Stimulated activated CD4-positive, alpha-beta T cell treated with anti-CD3 and anti-CD28 coated beads, Interleukin-12 subunit alpha, Interleukin-12 subunit beta, amount 100 ng/mL, for 24 hours (primary cell): ENCODE data around the gene TSN.
"Not testable (repeated sequence)": the region's sequence is repeated elsewhere in the genome, so short reads cannot be mapped to it uniquely, and the experiment has no call there.

ENCODE experiments used
- DNase-seq, 2 experiments: peaks; one replicate each; pipeline ENCODE4 v3.0.0-alpha.2; 2020; ENCODE audit warnings: low read depth in 2 of 2

Gene TSN

GRCh38 chr2:121755237-121756111 lies at the start of gene TSN:
TSN (plus strand) TSS chr2:121755651; CDS start chr2:121755780, 129 bp downstream.
- peak; percentile 93 to 96 for DNase-seq

- no peak for DNase-seq
These were observed 49.5 kb upstream of the TSN start for GRCh38 chr2:121705958-121706357.

DNA sequence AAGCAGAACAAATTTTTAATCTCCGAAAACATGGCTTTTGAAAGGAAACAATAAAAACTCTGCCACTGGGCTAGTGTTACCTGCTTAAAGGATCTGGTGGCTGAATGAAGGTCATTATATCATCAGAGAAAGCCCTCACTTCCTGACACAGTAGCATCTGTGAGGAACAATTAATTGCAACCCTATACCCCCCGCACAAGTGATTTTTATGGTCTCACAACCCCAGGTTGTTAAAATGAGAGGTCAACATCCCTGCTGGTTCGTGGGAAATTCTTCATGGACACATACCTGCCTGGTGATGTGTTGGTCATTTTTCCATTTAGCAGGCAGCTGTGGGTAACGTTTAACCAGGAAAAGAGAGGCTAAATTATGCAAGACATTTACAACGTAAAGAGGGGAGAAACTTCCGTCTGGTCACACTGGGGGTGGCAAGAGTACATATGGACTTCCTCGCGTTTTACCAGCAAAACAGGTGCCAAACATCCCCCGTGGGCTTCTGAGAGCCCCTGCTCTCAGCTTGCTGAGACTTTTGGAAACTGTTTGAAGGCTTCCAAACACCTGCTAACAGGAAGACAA lies 48.0 kb upstream of the TSN start:
- DNase-seq, result no peak

GRCh38 chr2:121707920-121708361 lies 47.5 kb upstream of the TSN start:
- DNase-seq, result no peak

GRCh38 chr2:121709776-121710469 lies 45.5 kb upstream of the TSN start:
- DNase-seq, result no peak

- no peak for DNase-seq
These were observed 44.8 kb upstream of the TSN start for GRCh38 chr2:121710470-121711170.

GRCh38 chr2:121711481-121711880 lies 44.0 kb upstream of the TSN start:
- not testable (repeated sequence) for DNase-seq

GRCh38 chr2:121716126-121716525 lies 39.3 kb upstream of the TSN start:
- no peak for DNase-seq

DNA sequence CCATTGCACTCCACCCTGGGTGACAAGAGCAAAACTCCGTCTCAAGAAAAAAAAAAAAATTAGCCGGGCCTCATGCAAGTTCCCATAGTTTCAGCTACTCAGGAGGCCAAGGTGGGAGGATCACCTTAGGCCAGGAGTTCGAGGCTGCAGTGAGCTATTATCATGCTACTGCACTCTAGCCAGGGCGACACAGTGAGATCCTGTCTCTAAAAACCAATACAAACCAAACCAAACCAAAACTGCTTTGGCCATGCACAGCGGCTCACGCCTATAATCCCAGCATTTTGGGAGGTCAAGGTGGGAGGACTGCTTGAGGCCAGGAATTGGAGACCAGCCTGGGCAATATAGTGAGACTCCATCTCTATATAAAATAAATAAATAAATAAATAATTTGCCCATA lies 37.9 kb upstream of the TSN start:
- no peak for DNase-seq

GRCh38 chr2:121721926-121722325 lies 33.5 kb upstream of the TSN start:
- DNase-seq, result no peak

GRCh38 chr2:121722479-121722878 lies 33.0 kb upstream of the TSN start:
- DNase-seq, result no peak

DNA sequence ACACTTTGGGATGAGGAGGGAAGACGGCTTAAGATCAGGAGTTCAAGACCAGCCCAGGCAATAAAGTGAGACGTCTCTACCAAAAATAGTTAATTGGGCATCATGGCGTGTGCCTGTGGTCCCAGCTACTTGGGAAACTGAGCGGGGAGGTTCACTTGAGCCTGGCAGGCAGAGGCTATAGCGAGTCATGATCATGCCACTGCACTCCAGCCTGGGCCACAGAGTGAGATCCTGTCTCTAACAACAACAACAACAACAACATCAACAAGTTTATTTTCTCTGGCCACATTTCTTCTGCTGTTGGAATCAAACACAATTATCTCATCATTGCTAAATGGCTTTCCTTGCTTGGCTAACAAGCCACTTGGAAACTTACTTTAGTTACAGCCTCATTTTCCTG lies 32.1 kb upstream of the TSN start:
- no peak for DNase-seq

DNA sequence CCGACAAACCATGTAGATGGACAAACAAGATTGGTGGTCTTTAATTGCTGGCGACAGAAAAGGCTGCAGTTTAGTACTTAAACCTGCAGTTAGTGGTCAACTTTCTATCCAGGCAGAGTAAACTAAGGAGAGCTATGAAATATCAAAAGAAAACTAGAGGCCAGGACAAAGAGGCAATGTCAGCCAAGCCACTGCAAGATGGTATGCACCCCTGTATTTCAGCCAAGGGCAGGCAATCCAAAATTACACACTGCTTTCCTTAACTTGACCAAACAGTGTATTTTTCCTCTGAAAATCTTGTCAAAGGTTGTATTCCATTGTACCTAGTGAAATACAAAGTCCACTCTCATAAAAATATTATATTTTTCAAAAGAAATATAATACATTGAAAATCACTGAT lies 28.1 kb upstream of the TSN start:
- DNase-seq, result no peak

- no peak for DNase-seq
These were observed 27.5 kb upstream of the TSN start for GRCh38 chr2:121727950-121728349.

DNA sequence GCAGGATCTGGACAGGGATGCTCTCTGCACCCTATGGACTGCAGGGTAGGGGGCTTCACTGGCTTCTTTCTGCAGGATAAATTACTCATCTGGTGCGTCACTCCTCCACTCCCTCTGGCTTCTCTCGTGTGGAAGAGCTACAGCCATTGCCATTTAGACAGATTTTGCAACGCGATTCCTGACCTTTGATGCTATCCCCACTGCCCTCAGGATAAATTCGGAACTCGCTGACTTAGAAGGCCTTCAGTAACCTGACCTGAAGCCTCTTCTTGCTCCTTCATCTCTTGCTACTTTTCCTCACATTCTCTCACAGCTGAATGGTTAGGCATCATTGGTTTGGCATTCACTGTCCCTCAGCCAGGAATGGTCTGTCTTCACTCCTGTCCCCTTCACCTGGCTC lies 24.1 kb upstream of the TSN start:
- DNase-seq, result no peak

DNA sequence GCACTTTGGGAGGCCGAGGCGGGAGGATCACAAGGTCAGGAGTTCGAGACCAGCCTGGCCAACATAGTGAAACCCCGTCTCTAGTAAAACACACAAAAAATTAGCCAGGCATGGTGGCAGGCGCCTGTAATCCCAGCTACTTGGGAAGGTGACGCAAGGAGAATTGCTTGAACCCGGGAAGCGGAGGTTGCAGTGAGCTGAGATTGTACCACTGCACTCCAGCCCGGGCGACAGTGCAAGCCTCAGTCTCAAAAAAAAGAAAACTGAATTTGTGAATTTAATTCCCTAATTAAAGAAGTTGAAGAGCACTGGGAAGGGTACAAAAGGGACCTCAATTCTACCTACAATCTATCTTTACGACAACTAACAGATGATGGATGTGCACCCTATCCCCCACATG lies 20.9 kb upstream of the TSN start:
- DNase-seq, result not testable (repeated sequence)

DNA sequence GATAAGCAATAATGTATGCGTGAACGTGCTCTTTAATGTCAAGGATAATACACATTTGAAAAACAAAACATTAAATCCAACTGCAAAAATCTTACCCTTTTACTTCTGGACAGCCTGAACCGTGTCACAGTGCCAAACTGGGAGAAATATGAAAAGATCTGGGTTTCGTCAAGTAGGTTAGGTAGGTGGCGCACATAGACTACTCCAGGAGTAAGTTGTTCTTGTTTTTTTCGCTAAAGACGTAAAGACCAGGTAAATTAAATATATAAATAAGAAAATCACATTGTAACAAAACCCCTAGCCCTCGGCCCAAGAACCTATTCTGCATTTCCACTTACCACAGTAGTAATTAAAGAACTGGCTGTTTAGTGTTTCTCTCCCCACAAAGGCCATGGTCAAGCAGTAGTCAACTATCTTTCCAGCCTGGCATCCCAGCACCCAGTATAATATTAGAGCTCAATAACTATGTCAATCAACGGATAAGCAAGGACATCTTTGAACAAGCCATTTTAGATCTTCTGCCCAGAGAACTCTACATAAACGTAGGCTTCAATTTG lies 19.9 kb upstream of the TSN start:
- no peak for DNase-seq

DNA sequence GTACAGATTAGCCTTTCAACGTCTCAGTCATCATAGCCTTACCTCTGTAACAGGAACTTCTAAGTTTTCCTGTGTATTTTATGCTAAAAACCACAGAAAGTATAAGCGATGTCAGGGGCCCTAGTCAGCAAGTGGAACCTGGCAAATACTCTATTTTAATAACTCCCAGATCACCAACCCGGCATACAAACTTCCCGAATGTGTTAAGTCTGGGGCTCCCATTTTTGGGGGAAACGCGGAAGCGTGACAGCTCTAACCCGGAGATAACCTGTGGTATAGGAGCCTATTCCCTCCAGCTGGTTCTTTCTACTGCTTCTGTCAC lies 19.4 kb upstream of the TSN start:
- DNase-seq, result no peak

DNA sequence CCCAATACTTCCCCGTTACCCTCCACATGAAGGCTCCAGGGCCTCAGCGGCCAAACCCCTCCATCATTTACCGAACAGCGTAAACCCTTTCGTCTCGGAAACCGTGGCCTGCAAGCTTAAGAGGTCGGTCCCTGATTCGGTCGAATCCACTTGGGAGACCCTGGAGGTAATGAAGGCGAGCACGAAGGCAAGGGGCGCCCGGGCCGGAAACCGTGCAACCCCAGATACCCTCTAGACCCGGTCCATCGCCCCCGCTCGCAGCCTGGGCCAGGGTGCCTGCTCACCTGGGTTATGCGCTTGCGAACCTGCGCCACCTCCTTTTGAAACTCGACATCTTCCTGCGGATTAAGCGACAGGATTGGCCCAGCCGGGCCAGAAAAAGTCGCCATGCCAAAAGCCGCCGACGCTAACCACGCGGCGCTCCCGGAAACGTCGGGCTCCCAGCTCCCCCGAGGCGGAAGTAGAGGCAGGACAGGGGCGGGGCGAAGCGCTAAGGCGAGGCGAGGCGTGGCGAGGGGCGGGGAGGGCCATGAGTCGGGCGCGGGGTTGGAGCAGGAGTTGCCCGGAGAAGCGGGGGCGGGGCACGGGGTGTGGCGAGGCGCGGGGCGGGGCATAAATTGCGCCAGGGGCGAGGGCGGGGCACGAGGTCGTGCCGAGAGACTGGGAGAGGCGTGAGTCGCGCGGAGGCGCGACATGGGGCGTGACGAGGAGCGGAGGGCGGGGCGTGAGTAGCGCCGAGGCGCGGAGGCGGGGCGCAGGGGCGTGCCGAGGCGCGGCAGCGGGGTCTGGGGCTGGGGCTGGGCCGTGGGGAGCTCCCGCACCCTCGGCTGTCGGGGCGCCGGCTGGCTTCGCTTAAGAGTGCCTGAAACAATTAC lies 18.8 kb upstream of the TSN start, which contains the start of gene NIFK:
Gene NIFK (minus strand): TSS at position 414 of the 875 bp plus-strand sequence. CDS start 25 bp downstream, at position 389.
- DNase-seq, result peak; percentile 100

DNA sequence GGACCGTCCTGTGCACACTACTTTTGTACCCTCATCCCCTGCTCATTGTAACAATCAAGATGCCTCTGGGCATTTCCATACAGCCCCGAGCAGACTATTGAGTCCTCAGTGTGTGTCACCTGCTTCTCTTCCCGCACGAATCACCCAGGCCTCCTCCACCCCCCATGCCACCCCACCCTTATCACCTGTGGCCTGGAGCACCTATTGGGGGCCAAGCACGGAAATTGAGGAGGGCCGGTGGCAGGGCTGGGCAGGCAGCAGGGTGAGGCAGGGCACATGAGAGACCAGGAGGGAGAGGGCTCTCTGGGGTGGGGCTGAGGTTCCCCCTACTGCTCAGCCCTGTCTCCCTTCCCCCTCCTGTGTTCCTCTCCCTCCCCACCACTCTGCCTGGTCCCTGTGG lies 14.5 kb upstream of the TSN start:
- no peak for DNase-seq

- no peak for DNase-seq
These were observed 14.0 kb upstream of the TSN start for GRCh38 chr2:121741450-121741849.
